SK-N-SH treated with all-trans-retinoic acid at 6 μM for 48 hours (cell line): Measurements from ENCODE around the gene ITPR2.

Source experiments
- ATAC-seq: fragments of 200-7000 bp; cut with Tn5 transposase; 3 replicates; pipeline ENCODE4 v1.9.1; 2020; ENCODE audit warnings: mild to moderate bottlenecking, moderate library complexity
- ARNTL ChIP-seq: fragments of 450-650 bp; formaldehyde crosslinking; IDR thresholded peaks from 2 replicates; pipeline ENCODE4 v1.5.0; 2020; ENCODE audit warnings: low read depth, mild to moderate bottlenecking, moderate library complexity, borderline replicate concordance
- BACH2 ChIP-seq: fragments of 250-450 bp; sonication (Bioruptor Pico); IDR thresholded peaks from 2 replicates; pipeline ENCODE4 v1.9.0; 2021; ENCODE audit warnings: mild to moderate bottlenecking, borderline replicate concordance
- CSDC2 ChIP-seq: fragments of 250-450 bp; sonication (Bioruptor Pico); IDR thresholded peaks from 2 replicates; pipeline ENCODE4 v1.5.0; 2020; ENCODE audit warnings: mild to moderate bottlenecking, moderate library complexity
- CSRNP3 ChIP-seq: fragments of 250-450 bp; sonication (Bioruptor Pico); IDR thresholded peaks from 2 replicates; pipeline ENCODE4 v1.5.1; 2021; ENCODE audit warnings: mild to moderate bottlenecking, moderate library complexity
- ESRRG ChIP-seq: fragments of 250-450 bp; sonication (Bioruptor Pico); IDR thresholded peaks from 2 replicates; pipeline ENCODE4 v1.6.1; 2021; ENCODE audit warnings: mild to moderate bottlenecking
- GLIS3 ChIP-seq: fragments of 250-450 bp; sonication (Bioruptor Pico); IDR thresholded peaks from 2 replicates; pipeline ENCODE4 v1.5.0; 2020; ENCODE audit warnings: mild to moderate bottlenecking, moderate library complexity
- ISL1 ChIP-seq: fragments of 250-450 bp; sonication (Bioruptor Pico); IDR thresholded peaks from 2 replicates; pipeline ENCODE4 v2.1.2; 2022; ENCODE audit warnings: mild to moderate bottlenecking, moderate library complexity
- OSR1 ChIP-seq: fragments of 250-450 bp; sonication (Bioruptor Pico); IDR thresholded peaks from 2 replicates; pipeline ENCODE4 v1.8.0; 2022; ENCODE audit warnings: moderate library complexity, mild to moderate bottlenecking, inconsistent platforms
- PATZ1 ChIP-seq: fragments of 250-450 bp; sonication (Bioruptor Pico); IDR thresholded peaks from 2 replicates; pipeline ENCODE4 v1.8.0; 2020; ENCODE audit warnings: mild to moderate bottlenecking, moderate library complexity, borderline replicate concordance
- PPARA ChIP-seq: fragments of 250-450 bp; sonication (Bioruptor Pico); IDR thresholded peaks from 2 replicates; pipeline ENCODE4 v1.5.0; 2020; ENCODE audit warnings: mild to moderate bottlenecking, borderline replicate concordance
- RARB ChIP-seq: fragments of 250-450 bp; sonication (Bioruptor Pico); IDR thresholded peaks from 2 replicates; pipeline ENCODE4 v1.8.0; 2021; ENCODE audit warnings: mild to moderate bottlenecking, moderate library complexity
- SNAI2 ChIP-seq: fragments of 250-450 bp; sonication (Bioruptor Pico); IDR thresholded peaks from 2 replicates; pipeline ENCODE4 v1.5.0; 2020; ENCODE audit warnings: mild to moderate bottlenecking, moderate library complexity
- TCF4 ChIP-seq: fragments of 250-450 bp; sonication (Bioruptor Pico); IDR thresholded peaks from 2 replicates; pipeline ENCODE4 v1.8.0; 2021; ENCODE audit warnings: mild to moderate bottlenecking, moderate library complexity, borderline replicate concordance
- TOX ChIP-seq: fragments of 250-450 bp; sonication (Bioruptor Pico); IDR thresholded peaks from 2 replicates; pipeline ENCODE4 v1.8.0; 2021; ENCODE audit warnings: mild to moderate bottlenecking, moderate library complexity, borderline replicate concordance
- ZC3H10 ChIP-seq: fragments of 250-450 bp; sonication (Bioruptor Pico); IDR thresholded peaks from 2 replicates; pipeline ENCODE4 v1.5.1; 2021; ENCODE audit warnings: mild to moderate bottlenecking, moderate library complexity
- ZFP3 ChIP-seq: fragments of 250-450 bp; sonication (Bioruptor Pico); IDR thresholded peaks from 2 replicates; pipeline ENCODE4 v1.5.0; 2020; ENCODE audit warnings: mild to moderate bottlenecking, moderate library complexity
- ZFP30 ChIP-seq: fragments of 450-650 bp; formaldehyde crosslinking; IDR thresholded peaks from 2 replicates; pipeline ENCODE4 v1.5.0; 2022; ENCODE audit warnings: mild to moderate bottlenecking, moderate library complexity
- ZNF565 ChIP-seq: fragments of 450-650 bp; formaldehyde crosslinking; conservative IDR thresholded peaks from 2 replicates; pipeline ENCODE4 v1.5.0; 2020; ENCODE audit warnings: low read depth, mild to moderate bottlenecking, moderate library complexity
- ZNF70 ChIP-seq: fragments of 450-650 bp; formaldehyde crosslinking; IDR thresholded peaks from 2 replicates; pipeline ENCODE4 v1.5.0; 2020; ENCODE audit warnings: mild to moderate bottlenecking, moderate library complexity
- ZNF8 ChIP-seq: fragments of 450-650 bp; formaldehyde crosslinking; IDR thresholded peaks from 2 replicates; pipeline ENCODE4 v1.5.0; 2020; ENCODE audit warnings: mild to moderate bottlenecking, moderate library complexity
- TF ChIP-seq, protein P1 (sequence below): fragments of 250-450 bp; sonication (Bioruptor Pico); IDR thresholded peaks from 2 replicates; pipeline ENCODE4 v1.5.1; 2020; ENCODE audit warnings: low read depth, mild to moderate bottlenecking, moderate library complexity
- TF ChIP-seq, protein P2 (sequence below): fragments of 250-450 bp; sonication (Bioruptor Pico); IDR thresholded peaks from 2 replicates; pipeline ENCODE4 v1.8.0; 2021; ENCODE audit warnings: low read depth, mild to moderate bottlenecking, moderate library complexity, borderline replicate concordance
- TF ChIP-seq, protein P3 (sequence below): fragments of 250-450 bp; sonication (Bioruptor Pico); IDR thresholded peaks from 2 replicates; pipeline ENCODE4 v1.5.0; 2020; ENCODE audit warnings: mild to moderate bottlenecking, moderate library complexity

ITPR2 gene

DNA sequence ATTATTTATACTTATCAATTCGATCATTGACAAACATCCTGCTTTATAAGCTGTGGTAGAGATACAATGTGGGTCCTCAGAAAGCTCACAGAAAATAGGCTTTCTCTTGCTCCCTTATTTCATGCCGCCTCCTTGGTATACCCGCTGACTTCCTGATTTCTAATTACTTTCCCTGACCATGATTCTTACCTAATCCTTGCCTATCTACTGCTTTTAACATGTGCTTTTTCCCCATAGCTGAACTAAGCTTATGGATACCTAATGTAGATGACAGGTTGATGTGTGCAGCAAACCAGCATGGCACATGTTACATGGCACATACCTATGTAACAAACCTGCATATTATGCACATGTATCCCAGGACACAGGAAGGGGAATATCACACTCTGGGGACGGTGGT, 65.1 kb downstream of the ITPR2 start:
- ATAC-seq = no peak

DNA sequence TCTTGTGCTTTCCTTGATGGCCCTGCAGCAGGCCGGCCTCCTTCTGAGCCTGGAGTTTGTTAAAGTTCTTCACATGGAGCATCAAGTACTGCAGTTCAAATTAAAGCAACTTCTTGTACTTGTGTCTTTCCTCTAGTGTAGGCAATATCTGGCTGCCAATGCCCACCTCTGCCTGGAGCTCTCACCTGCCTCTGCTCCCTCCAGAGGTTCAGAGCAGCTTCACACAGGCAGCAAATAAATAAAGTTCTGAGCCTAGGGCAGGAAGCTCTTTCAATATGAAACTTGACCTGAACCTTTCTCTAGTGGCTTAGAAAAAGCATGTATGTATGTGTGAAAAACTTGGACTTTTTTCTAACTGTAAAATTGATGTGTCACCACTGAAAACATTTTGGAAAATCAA, 65.9 kb downstream of the ITPR2 start:
- ATAC-seq = no peak
- TF ChIP-seq ZC3H10 (no peak), ZNF565 (CRISPR knock-in tag) (no peak), OSR1 (CRISPR knock-in tag) (no peak), SNAI2 (CRISPR knock-in tag) (no peak), GLIS3 (no peak), RARB (CRISPR knock-in tag) (no peak), CSRNP3 (CRISPR knock-in tag) (no peak)

More for the DNA sequence above, 65.1 kb downstream of the ITPR2 start:
- TF ChIP-seq TCF4 (CRISPR knock-in tag) (no peak), PATZ1 (CRISPR knock-in tag) (no peak), PPARA (no peak), TOX (no peak), GLIS3 (no peak), ISL1 (CRISPR knock-in tag) (no peak), CSRNP3 (CRISPR knock-in tag) (no peak), ZFP3 (CRISPR knock-in tag) (no peak), BACH2 (CRISPR knock-in tag) (no peak), ZNF8 (CRISPR knock-in tag) (no peak), OSR1 (CRISPR knock-in tag) (no peak), ESRRG (CRISPR knock-in tag) (no peak), CSDC2 (CRISPR knock-in tag) (no peak), ZC3H10 (no peak), ZNF565 (CRISPR knock-in tag) (no peak), SNAI2 (CRISPR knock-in tag) (no peak)
- TF ChIP-seq, protein P1, sequence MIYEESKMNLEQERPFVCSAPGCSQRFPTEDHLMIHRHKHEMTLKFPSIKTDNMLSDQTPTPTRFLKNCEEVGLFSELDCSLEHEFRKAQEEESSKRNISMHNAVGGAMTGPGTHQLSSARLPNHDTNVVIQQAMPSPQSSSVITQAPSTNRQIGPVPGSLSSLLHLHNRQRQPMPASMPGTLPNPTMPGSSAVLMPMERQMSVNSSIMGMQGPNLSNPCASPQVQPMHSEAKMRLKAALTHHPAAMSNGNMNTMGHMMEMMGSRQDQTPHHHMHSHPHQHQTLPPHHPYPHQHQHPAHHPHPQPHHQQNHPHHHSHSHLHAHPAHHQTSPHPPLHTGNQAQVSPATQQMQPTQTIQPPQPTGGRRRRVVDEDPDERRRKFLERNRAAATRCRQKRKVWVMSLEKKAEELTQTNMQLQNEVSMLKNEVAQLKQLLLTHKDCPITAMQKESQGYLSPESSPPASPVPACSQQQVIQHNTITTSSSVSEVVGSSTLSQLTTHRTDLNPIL (CRISPR knock-in tag) = no peak
- TF ChIP-seq, protein P2, sequence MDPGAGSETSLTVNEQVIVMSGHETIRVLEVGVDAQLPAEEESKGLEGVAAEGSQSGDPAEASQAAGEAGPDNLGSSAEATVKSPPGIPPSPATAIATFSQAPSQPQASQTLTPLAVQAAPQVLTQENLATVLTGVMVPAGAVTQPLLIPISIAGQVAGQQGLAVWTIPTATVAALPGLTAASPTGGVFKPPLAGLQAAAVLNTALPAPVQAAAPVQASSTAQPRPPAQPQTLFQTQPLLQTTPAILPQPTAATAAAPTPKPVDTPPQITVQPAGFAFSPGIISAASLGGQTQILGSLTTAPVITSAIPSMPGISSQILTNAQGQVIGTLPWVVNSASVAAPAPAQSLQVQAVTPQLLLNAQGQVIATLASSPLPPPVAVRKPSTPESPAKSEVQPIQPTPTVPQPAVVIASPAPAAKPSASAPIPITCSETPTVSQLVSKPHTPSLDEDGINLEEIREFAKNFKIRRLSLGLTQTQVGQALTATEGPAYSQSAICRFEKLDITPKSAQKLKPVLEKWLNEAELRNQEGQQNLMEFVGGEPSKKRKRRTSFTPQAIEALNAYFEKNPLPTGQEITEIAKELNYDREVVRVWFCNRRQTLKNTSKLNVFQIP (CRISPR knock-in tag) = no peak
- TF ChIP-seq, protein P3, sequence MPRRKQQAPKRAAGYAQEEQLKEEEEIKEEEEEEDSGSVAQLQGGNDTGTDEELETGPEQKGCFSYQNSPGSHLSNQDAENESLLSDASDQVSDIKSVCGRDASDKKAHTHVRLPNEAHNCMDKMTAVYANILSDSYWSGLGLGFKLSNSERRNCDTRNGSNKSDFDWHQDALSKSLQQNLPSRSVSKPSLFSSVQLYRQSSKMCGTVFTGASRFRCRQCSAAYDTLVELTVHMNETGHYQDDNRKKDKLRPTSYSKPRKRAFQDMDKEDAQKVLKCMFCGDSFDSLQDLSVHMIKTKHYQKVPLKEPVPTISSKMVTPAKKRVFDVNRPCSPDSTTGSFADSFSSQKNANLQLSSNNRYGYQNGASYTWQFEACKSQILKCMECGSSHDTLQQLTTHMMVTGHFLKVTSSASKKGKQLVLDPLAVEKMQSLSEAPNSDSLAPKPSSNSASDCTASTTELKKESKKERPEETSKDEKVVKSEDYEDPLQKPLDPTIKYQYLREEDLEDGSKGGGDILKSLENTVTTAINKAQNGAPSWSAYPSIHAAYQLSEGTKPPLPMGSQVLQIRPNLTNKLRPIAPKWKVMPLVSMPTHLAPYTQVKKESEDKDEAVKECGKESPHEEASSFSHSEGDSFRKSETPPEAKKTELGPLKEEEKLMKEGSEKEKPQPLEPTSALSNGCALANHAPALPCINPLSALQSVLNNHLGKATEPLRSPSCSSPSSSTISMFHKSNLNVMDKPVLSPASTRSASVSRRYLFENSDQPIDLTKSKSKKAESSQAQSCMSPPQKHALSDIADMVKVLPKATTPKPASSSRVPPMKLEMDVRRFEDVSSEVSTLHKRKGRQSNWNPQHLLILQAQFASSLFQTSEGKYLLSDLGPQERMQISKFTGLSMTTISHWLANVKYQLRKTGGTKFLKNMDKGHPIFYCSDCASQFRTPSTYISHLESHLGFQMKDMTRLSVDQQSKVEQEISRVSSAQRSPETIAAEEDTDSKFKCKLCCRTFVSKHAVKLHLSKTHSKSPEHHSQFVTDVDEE (CRISPR knock-in tag) = no peak

DNA sequence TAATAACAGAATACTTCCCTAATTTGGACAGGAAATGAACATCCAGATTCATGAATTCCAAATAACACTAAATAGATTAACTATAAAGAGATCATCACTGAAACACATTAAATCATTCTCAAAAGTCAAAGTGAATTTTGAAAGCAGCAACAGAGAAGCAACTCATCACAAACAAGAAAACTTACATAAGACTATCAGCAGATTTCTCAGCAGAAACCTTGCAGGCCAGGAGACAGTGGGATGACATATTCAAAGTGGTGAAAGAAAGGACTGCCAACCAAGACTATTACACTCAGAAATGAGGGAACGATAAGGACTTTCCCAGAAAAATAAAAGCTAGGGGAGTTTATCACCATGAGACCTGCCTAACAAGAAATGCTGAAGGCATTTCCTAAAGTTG, 70.8 kb downstream of the ITPR2 start:
- ATAC-seq = no peak
- no peak for TF ChIP-seq GLIS3
- TF ChIP-seq ZFP30 (CRISPR knock-in tag) = no peak
- no peak for TF ChIP-seq ISL1 (CRISPR knock-in tag)
- TF ChIP-seq ZC3H10 = no peak
- TF ChIP-seq PATZ1 (CRISPR knock-in tag) = no peak
- TF ChIP-seq TOX = no peak
- TF ChIP-seq ZFP3 (CRISPR knock-in tag) = no peak
- TF ChIP-seq, protein P2 (CRISPR knock-in tag) = no peak
- no peak for TF ChIP-seq TCF4 (CRISPR knock-in tag)
- TF ChIP-seq ZNF8 (CRISPR knock-in tag) = no peak
- no peak for TF ChIP-seq ZNF70
- TF ChIP-seq RARB (CRISPR knock-in tag) = no peak
- no peak for TF ChIP-seq SNAI2 (CRISPR knock-in tag)
- TF ChIP-seq ZNF565 (CRISPR knock-in tag) = no peak
- no peak for TF ChIP-seq ARNTL (CRISPR knock-in tag)
